COLO668 (cell line): ENCODE measurements around the gene STAT3.

Experiments used
- DNase-seq: peaks from one replicate; lab custom pipeline; 2025; ENCODE audit not compliant: unreplicated experiment; lab: John Stamatoyannopoulos, UW

STAT3 gene

GRCh38 chr17:42354956-42355843, 33.0 kb downstream of the STAT3 start:
- DNase-seq, result no peak

- DNase-seq, result no peak
Measured at GRCh38 chr17:42348104-42348503, 40.1 kb downstream of the STAT3 start.

GRCh38 chr17:42347606-42348005, 40.6 kb downstream of the STAT3 start:
- no peak for DNase-seq

- DNase-seq, result no peak
Measured at GRCh38 chr17:42347198-42347597, 41.0 kb downstream of the STAT3 start.

- no peak for DNase-seq
Measured at GRCh38 chr17:42346481-42346880, 41.8 kb downstream of the STAT3 start.

- no peak for DNase-seq
Measured at GRCh38 chr17:42345396-42346073, 42.7 kb downstream of the STAT3 start.

GRCh38 chr17:42342242-42343008, 45.8 kb downstream of the STAT3 start:
- no peak for DNase-seq

GRCh38 chr17:42341568-42341967, 46.7 kb downstream of the STAT3 start:
- no peak for DNase-seq

GRCh38 chr17:42340691-42341127, 47.5 kb downstream of the STAT3 start:
- no peak for DNase-seq

GRCh38 chr17:42339221-42339620, 49.0 kb downstream of the STAT3 start:
- DNase-seq, result no peak

- DNase-seq, result no peak
Measured at GRCh38 chr17:42338427-42338985, 49.7 kb downstream of the STAT3 start.

- no peak for DNase-seq
Measured at GRCh38 chr17:42337442-42337841, 50.8 kb downstream of the STAT3 start.

- DNase-seq, result no peak
Measured at GRCh38 chr17:42334677-42335076, 53.6 kb downstream of the STAT3 start.

GRCh38 chr17:42333053-42333452, 55.2 kb downstream of the STAT3 start:
- no peak for DNase-seq

- no peak for DNase-seq
Measured at GRCh38 chr17:42329025-42329976, 58.9 kb downstream of the STAT3 start.

- no peak for DNase-seq
Measured at GRCh38 chr17:42325026-42325425, 63.2 kb downstream of the STAT3 start.

GRCh38 chr17:42323268-42323773, 64.9 kb downstream of the STAT3 start:
- DNase-seq, result no peak

- DNase-seq, result peak; percentile 82
Measured at GRCh38 chr17:42322382-42323267, 65.6 kb downstream of the STAT3 start.

- no peak for DNase-seq
Measured at GRCh38 chr17:42321555-42321954, 66.7 kb downstream of the STAT3 start.
